Neutrophil (primary cell): ENCODE measurements around the gene COP1.
"Not testable (repeated sequence)": the region's sequence is repeated elsewhere in the genome, so short reads cannot be mapped to it uniquely, and the experiment has no call there.

ENCODE experiments used
- H3K27ac ChIP-seq: fragments of 200-600 bp; sonication (generic); 2 replicates; pipeline ENCODE4 v1.5.1; 2016; ENCODE audit warnings: mild to moderate bottlenecking, moderate library complexity
- H3K27me3 ChIP-seq: fragments of 200-600 bp; sonication (generic); 2 replicates; pipeline ENCODE4 v1.6.0; 2016; ENCODE audit warnings: mild to moderate bottlenecking
- H3K36me3 ChIP-seq: fragments of 200-600 bp; sonication (generic); 2 replicates; pipeline ENCODE4 v1.5.1; 2017
- H3K4me1 ChIP-seq, 2 experiments: fragments of 200-600 bp in 1 of 2; sonication (generic) in 1 of 2; 1 replicate in 1 of 2; 2 replicates in 1 of 2; pipeline versions ENCODE4 v1.5.1 to v1.6.1; 2013 to 2016; ENCODE audit warnings: low read depth in 1 of 2, low read length in 1 of 2, mild to moderate bottlenecking in 1 of 2, moderate library complexity in 1 of 2; ENCODE audit not compliant: control insufficient read depth in 1 of 2, insufficient read depth in 1 of 2
- H3K4me3 ChIP-seq, 2 experiments: fragments of 200-600 bp in 1 of 2; sonication (generic) in 1 of 2; 1 replicate in 1 of 2; 2 replicates in 1 of 2; pipeline ENCODE4 v1.5.1; 2013 to 2016; ENCODE audit warnings: low read depth in 1 of 2, low read length in 1 of 2, mild to moderate bottlenecking in 1 of 2, moderate library complexity in 1 of 2
- H3K9me3 ChIP-seq: fragments of 200-600 bp; sonication (generic); 2 replicates; pipeline ENCODE4 v1.5.1; 2016
- TF ChIP-seq, protein P1 (sequence below): fragments of 200-600 bp; sonication (generic); IDR thresholded peaks from 2 replicates; pipeline ENCODE4 v1.5.1; 2016; ENCODE audit warnings: antibody characterized with exemption

Gene COP1

DNA sequence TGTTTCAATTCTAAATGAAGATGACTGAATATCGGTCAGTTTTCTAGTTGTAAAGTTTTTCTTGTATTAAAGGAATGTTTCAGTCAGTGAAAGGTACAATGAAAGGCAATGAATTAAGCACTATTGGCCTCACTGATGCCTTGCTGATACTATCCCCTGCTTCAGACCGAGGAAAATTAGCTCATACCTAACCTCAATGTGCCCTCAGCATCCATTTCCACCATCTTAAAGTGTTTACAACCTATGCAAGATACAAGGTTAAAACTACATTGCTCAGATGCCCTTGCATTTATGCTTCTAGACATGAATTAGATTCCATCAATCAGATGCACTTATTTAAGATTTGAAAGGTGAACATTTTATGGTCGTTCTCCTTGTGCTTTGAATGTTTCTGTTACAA lies 184.5 kb downstream of the COP1 start:
- TF ChIP-seq, protein P1, sequence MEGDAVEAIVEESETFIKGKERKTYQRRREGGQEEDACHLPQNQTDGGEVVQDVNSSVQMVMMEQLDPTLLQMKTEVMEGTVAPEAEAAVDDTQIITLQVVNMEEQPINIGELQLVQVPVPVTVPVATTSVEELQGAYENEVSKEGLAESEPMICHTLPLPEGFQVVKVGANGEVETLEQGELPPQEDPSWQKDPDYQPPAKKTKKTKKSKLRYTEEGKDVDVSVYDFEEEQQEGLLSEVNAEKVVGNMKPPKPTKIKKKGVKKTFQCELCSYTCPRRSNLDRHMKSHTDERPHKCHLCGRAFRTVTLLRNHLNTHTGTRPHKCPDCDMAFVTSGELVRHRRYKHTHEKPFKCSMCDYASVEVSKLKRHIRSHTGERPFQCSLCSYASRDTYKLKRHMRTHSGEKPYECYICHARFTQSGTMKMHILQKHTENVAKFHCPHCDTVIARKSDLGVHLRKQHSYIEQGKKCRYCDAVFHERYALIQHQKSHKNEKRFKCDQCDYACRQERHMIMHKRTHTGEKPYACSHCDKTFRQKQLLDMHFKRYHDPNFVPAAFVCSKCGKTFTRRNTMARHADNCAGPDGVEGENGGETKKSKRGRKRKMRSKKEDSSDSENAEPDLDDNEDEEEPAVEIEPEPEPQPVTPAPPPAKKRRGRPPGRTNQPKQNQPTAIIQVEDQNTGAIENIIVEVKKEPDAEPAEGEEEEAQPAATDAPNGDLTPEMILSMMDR = no peak
- no peaks in the 10 kb centered on the region for H3K27me3 ChIP-seq
- peaks cover 70% of the 10 kb centered on the region for H3K36me3 ChIP-seq
- H3K4me1 ChIP-seq = no peaks in the 10 kb centered on the region
- H3K4me3 ChIP-seq = no peak overlapping the region
- H3K27ac ChIP-seq = peak overlapping the region; percentile 13
- H3K9me3 ChIP-seq = no peaks in the 10 kb centered on the region

DNA sequence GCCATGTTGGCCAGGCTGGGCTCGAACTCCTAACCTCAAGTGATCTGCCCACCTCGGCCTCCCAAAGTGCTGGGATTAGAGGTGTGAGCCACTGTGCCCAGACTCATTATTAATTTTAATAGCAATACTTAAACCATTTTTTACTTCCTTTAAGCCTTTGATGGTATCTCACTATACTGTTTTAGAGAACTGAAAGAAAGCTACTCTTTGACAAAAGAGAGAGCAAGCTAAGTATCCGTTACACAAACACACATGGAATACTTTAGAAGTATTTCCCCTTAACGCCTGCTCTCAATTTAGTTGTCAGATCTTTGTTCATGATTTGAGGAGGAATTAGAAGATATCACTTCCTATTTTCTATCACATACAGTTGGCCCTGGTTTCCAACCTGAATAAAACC lies 189.4 kb downstream of the COP1 start:
- no peaks in the 10 kb centered on the region for H3K4me1 ChIP-seq
- peaks cover 62% of the 10 kb centered on the region for H3K36me3 ChIP-seq
- no peaks in the 10 kb centered on the region for H3K27me3 ChIP-seq
- no peak overlapping the region for H3K4me3 ChIP-seq
- H3K27ac ChIP-seq = no peak overlapping the region
- no peaks in the 10 kb centered on the region for H3K9me3 ChIP-seq
- TF ChIP-seq, protein P1 = no peak

DNA sequence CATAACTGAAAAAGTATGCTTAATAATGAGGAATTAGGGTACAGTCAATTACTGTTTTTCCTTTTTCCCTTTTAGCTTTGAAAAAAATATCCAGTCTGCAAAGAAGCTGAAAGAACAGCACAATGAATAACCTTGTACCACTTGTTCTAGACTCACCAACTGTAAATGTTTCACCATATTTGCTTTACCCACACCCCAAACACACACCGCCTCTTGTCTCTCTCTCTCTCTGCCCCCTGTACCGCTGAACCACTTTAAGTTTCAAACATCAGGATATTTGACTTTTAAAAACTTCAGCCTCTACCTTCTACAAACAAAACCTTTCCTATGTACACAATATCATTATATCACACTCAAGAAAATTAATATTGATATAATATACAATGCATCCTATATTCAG lies 197.1 kb downstream of the COP1 start:
- Histone ChIP-seq H3K36me3 (peaks cover 61% of the 10 kb centered on the region), H3K27ac (no peak overlapping the region), H3K4me1 (no peaks in the 10 kb centered on the region), H3K27me3 (no peaks in the 10 kb centered on the region), H3K4me3 (no peak overlapping the region), H3K9me3 (no peaks in the 10 kb centered on the region)
- TF ChIP-seq, protein P1 = no peak

DNA sequence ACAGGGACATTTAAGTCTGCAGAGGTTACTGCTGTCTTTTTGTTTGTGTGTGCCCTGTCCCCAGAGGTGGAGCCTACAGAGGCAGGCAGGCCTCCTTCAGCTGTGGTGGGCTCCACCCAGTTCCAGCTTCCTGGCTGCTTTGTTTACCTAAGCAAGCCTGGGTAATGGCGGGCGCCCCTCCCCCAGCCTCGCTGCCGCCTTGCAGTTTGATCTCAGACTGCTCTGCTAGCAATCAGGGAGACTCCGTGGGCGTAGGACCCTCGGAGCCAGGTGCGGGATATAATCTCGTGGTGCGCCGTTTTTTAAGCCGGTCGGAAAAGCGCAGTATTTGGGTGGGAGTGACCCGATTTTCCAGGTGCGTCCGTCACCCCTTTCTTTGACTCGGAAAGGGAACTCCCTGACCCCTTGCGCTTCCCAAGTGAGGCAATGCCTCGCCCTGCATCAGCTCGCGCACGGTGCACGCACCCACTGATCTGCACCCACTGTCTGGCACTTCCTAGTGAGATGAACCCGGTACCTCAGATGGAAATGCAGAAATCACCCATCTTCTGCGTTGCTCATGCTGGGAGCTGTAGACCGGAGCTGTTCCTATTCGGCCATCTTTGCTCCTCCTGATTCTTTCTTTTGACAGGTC lies 199.2 kb downstream of the COP1 start:
- not testable (repeated sequence) for H3K27me3 ChIP-seq, H3K27ac ChIP-seq, H3K4me3 ChIP-seq, H3K9me3 ChIP-seq, H3K4me1 ChIP-seq
- H3K36me3 ChIP-seq = peaks cover 47% of the 10 kb centered on the region

DNA sequence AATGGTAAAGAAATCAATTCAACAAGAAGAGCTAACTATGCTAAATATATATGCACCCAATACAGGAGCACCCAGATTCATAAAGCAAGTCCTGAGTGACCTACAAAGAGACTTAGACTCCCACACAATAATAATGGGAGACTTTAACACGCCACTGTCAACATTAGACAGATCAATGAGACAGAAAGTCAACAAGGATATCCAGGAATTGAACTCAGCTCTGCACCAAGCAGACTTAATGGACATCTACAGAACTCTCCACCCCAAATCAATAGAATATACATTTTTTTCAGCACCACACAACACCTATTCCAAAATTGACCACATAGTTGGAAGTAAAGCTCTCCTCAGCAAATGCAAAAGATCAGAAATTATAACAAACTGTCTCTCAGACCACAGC lies 212.4 kb downstream of the COP1 start:
- not testable (repeated sequence) for H3K27ac ChIP-seq, H3K27me3 ChIP-seq, H3K4me3 ChIP-seq, H3K9me3 ChIP-seq, H3K4me1 ChIP-seq
- peaks cover 11% of the 10 kb centered on the region for H3K36me3 ChIP-seq

DNA sequence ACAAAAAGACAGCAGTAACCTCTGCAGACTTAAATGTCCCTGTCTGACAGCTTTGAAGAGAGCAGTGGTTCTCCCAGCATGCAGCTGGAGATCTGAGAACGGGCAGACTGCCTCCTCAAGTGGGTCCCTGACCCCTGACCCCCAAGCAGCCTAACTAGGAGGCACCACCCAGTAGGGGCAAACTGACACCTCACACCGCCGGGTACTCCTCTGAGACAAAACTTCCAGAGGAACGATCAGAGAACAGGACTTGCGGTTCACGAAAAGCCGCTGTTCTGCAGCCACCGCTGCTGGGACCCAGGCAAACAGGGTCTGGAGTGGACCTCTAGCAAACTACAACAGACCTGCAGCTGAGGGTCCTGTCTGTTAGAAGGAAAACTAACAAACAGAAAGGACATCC lies 214.3 kb downstream of the COP1 start:
- not testable (repeated sequence) for H3K4me3 ChIP-seq, H3K9me3 ChIP-seq, H3K27ac ChIP-seq, H3K4me1 ChIP-seq, H3K27me3 ChIP-seq
- peaks cover 26% of the 10 kb centered on the region for H3K36me3 ChIP-seq

DNA sequence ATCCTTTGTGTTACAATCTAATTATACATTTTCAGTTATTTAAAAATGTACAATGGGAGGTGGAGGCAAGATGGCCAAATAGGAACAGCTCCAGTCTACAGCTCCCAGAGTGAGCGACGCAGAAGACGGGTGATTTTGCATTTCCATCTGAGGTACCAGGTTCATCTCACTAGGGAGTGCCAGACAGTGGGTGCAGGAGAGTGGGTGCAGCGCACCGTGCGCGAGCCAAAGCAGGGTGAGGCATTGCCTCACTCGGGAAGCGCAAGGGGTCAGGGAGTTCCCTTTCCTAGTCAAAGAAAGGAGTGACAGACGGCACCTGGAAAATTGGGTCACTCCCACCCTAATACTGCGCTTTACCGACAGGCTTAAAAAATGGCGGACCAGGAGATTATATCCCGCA lies 214.9 kb downstream of the COP1 start:
- not testable (repeated sequence) for H3K9me3 ChIP-seq, H3K27me3 ChIP-seq, H3K27ac ChIP-seq, H3K4me1 ChIP-seq, H3K4me3 ChIP-seq
- H3K36me3 ChIP-seq = peaks cover 32% of the 10 kb centered on the region

DNA sequence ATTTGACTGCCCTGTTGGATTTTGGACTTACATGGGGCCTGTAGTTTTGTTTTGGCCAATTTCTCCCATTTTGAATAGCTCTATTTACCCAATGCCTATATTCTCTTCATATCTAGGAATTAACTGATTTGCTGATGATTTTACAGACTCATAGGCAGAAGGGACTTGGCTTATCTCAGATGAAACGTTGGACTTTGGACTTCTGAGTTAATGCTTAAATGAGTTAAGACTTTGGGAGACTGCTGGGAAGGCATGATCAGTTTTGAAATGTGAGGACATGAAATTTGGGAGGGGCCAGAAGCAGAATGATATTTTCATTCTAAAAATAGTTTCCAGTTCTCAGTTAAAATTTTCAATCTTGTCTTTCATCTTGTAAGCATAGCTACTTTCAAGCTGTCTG lies 222.3 kb downstream of the COP1 start:
- H3K27ac ChIP-seq = no peak overlapping the region
- H3K36me3 ChIP-seq = peaks cover 79% of the 10 kb centered on the region
- TF ChIP-seq, protein P1 = no peak
- no peak overlapping the region for H3K4me3 ChIP-seq
- no peaks in the 10 kb centered on the region for H3K4me1 ChIP-seq
- H3K27me3 ChIP-seq = no peaks in the 10 kb centered on the region
- H3K9me3 ChIP-seq = no peaks in the 10 kb centered on the region
